ENCODE results near the gene GMPPA. TPM values are rescaled to one million over a fixed set of nuclear protein-coding genes. Genes with fewer than 3 reads are reported as not detected.

Gene GMPPA
- 38.0 and 45.6 TPM in 2 replicates for total RNA-seq

GRCh38 chr2:219498280-219499057 lies at the start of gene GMPPA:
Gene GMPPA (plus strand): TSS chr2:219498891. CDS start chr2:219499976, 1,085 bp downstream.

GRCh38 chr2:219514196-219514761 lies 15.6 kb downstream of the GMPPA start, which contains the start of gene ASIC4:
Gene ASIC4 (plus strand): TSS chr2:219514482. CDS start chr2:219514725, 243 bp downstream.

GRCh38 chr2:219543596-219544358 lies 45.1 kb downstream of the GMPPA start, which contains the start of the genes CHPF and TMEM198:
Gene CHPF (minus strand): TSS chr2:219543809. CDS start chr2:219543538, 271 bp downstream.
Gene TMEM198 (plus strand): TSS chr2:219544028. CDS start chr2:219544728, 700 bp downstream.

Other genes starting within 250 kb of the GMPPA start
- not detected in 2 replicates for gene TUBA4B, start 245.6 kb upstream of the GMPPA start, total RNA-seq
- 5.1 and 5.2 TPM in 2 replicates for gene TUBA4A, start 245.0 kb upstream of the GMPPA start, total RNA-seq
- 17.4 and 25.6 TPM in 2 replicates for gene DNAJB2, start 219.5 kb upstream of the GMPPA start, total RNA-seq
- not detected in 2 replicates for gene PTPRN, start 189.5 kb upstream of the GMPPA start, total RNA-seq
- not detected in 2 replicates for gene RESP18, start 166.1 kb upstream of the GMPPA start, total RNA-seq
- 42.4 and 44.0 TPM in 2 replicates for gene DNPEP, start 111.0 kb upstream of the GMPPA start, total RNA-seq
- gene DES, start 80.5 kb upstream of the GMPPA start, total RNA-seq: not detected in 2 replicates
- 0.63 and 4.2 TPM in 2 replicates for gene SPEG, start 64.0 kb upstream of the GMPPA start, total RNA-seq
- not detected in 2 replicates for gene ASIC4, start 15.6 kb downstream of the GMPPA start, total RNA-seq
- gene CHPF, start 44.9 kb downstream of the GMPPA start, total RNA-seq: 0.72 and 29.2 TPM in 2 replicates
- 0.09 TPM in 1 of 2 replicates, not detected in the other for gene TMEM198, start 45.1 kb downstream of the GMPPA start, total RNA-seq
- gene OBSL1, start 72.6 kb downstream of the GMPPA start, total RNA-seq: 16.5 and 22.0 TPM in 2 replicates
- gene INHA, start 73.4 kb downstream of the GMPPA start, total RNA-seq: 0.09 and 0.19 TPM in 2 replicates
- gene STK11IP, start 99.0 kb downstream of the GMPPA start, total RNA-seq: 9.7 and 11.2 TPM in 2 replicates
- gene SLC4A3, start 128.7 kb downstream of the GMPPA start, total RNA-seq: 0.27 and 0.38 TPM in 2 replicates

All from endothelial cell of coronary artery (primary cell).